ENCODE measurements around the gene RAVER2. TPM values are rescaled to one million over a fixed set of nuclear protein-coding genes. Genes with fewer than 3 reads are reported as not detected.
A peak's percentile ranks its signal among the peaks of the same experiment; 100 is the strongest.

The RAVER2 gene
- total RNA-seq, 5 donors from 2014 or later (not counting 1 experiment from before 2014, with no cell fraction given) = 0.76 to 2.2 (median 1.4) TPM

DNA sequence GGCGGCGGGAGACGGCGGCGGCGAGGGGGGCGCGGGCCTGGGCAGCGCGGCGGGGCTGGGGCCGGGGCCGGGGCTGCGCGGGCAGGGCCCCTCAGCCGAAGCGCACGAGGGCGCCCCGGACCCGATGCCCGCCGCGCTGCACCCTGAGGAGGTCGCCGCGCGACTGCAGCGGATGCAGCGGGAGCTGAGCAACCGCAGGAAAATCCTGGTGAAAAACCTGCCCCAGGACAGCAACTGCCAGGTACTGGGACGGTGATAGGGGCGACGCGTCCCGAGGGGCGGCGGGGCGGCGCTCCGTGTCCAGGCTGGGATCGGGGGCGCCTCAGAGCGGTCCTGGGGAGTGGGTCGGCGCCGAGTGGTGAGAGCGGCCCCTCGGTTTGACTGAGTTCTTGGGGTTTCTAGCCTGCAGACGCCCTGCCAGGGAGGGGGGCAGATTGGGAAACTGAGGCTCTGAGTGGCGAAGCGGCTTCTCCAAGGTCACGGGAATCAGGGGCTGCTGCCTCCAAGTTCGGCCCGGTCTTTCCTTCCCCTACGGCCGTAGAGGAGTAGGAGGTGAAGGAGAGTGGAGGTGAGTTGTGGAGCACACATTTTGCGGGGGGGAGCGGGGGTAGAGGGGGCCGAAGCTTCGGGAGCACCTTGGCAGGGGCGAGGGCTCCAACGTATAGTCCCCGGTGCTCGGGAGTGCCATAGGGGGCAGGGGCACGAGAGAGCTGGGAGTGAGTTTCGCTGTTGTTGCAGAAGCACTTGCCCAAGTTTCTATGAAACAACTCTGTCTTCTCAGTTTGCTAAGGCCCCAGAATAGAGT lies 508 bp downstream of the RAVER2 start:
- WGBS (ENCODE audit: insufficient coverage) = 4% methylated on average over 59 of the region's 67 CpGs
- POLR2A ChIA-PET = interaction anchor here in 1 of 2 donors (0.6 kb wide), 1 partner anchor 1389 kb away, joined by 3 read pairs; no protein-coding TSS in a partner anchor

DNA sequence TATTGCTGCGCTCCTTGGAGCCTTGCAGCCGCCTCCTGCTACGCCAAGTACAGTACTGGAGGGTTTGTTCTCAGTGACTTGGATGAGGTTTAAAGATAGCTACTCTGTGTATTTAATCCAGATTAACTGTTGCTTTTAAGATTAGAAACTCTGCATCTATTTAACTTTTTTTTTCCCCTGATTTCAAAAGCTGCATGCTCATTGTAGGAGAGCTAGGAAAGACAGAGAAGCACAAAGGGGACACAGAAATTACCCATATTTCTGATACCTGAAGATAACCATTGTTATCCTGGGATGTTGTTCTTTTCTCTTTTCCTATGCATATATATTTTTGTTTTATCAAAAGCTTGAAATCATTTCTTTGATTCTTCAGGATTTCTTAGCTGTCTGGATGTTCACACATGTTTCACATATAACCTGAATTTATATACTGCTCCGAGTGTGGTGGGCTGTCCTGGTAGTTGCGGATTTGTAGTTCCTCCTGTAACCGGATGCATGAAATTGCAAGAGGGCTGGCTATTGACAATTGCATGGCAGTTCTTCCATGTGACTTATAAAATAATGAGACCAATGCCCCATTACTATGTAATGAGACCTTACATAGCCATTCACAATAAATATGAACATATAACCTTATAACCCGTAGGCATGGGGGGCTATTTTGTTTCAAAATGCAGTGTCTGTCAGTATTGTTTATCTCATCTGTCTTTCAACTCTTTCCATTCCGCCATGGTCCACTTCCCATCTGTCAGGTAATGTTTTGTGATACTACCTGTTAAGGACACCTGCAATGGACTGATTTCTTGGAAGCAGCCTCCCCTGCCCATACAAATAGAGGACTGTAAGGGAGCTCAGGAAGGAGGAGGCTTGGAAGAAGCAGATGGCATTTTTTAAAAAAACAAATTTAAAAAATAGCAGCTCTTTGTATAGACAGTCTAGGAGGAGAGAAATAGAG lies 1.4 kb downstream of the RAVER2 start:
- H3K4me3 ChIP-seq (ENCODE audit: control insufficient read depth in 1 of 2, extremely low read depth in 1 of 2, low read length in 1 of 2) = peak overlapping the region in 1 of 2 donors; percentile 72
- DNase-seq (peak in 3 of 35 experiments; percentile 5 to 16 (median 13)), ATAC-seq (replicated peaks in 1 of 4) (peak in 1 of 4 experiments; percentile 7)
- peak overlapping the region; percentile 54 for H3K27ac ChIP-seq (ENCODE audit: low read length)
- no peaks in the 10 kb centered on the region for H3K36me3 ChIP-seq (ENCODE audit: control insufficient read depth in 2 of 2, extremely low read depth in 1 of 2, insufficient read depth in 1 of 2, low read length in 1 of 2)
- ChIA-PET POLR2A (interaction anchor here in 1 of 2 donors (0.6 kb wide), 1 partner anchor 1389 kb away, joined by 3 read pairs; no protein-coding TSS in a partner anchor), CTCF (interaction anchor here (0.6 to 0.9 kb wide), 2 partner anchors 81 to 1850 kb away, joined by 3 to 5 read pairs; no protein-coding TSS in a partner anchor)
- H3K4me1 ChIP-seq (ENCODE audit: control insufficient read depth in 1 of 2, extremely low read depth in 1 of 2, insufficient read depth in 2 of 2, low read length in 2 of 2) = peaks cover 5 to 13% of the 10 kb centered on the region in 2 experiments
- Mint-ChIP-seq H3K4me1 (peaks cover 19 to 23% (median 21%) of the 10 kb centered on the region in 3 donors), H3K9me3 (no peaks in the 10 kb centered on the region), H3K4me3 (peak overlapping the region; percentile 82 to 88 (median 83)), H3K27me3 (no peaks in the 10 kb centered on the region), H3K36me3 (no peaks in the 10 kb centered on the region), H3K27ac (peak overlapping the region; percentile 82 to 89)
- WGBS (ENCODE audit: insufficient coverage) = 92% methylated on average over 2 of the region's 8 CpGs
- H3K27me3 ChIP-seq (replicated peaks in 1 of 2; ENCODE audit: control insufficient read depth in 2 of 2, extremely low read depth in 1 of 2, insufficient read depth in 2 of 2, low read length in 1 of 2) = no peaks in the 10 kb centered on the region
- no peaks in the 10 kb centered on the region for H3K9me3 ChIP-seq

More for the DNA sequence above, 508 bp downstream of the RAVER2 start:
- DNase-seq = peak in 18 of 35 experiments; percentile 0 to 52 (median 10)
- Histone ChIP-seq H3K9me3 (no peaks in the 10 kb centered on the region), H3K4me1 (ENCODE audit: control insufficient read depth in 1 of 2, extremely low read depth in 1 of 2, insufficient read depth in 2 of 2, low read length in 2 of 2) (peaks cover 5 to 13% of the 10 kb centered on the region in 2 experiments), H3K4me3 (ENCODE audit: control insufficient read depth in 1 of 2, extremely low read depth in 1 of 2, low read length in 1 of 2) (peak overlapping the region; percentile 53 to 72), H3K27me3 (replicated peaks in 1 of 2; ENCODE audit: control insufficient read depth in 2 of 2, extremely low read depth in 1 of 2, insufficient read depth in 2 of 2, low read length in 1 of 2) (no peaks in the 10 kb centered on the region), H3K27ac (ENCODE audit: low read length) (peak overlapping the region; percentile 54), H3K36me3 (ENCODE audit: control insufficient read depth in 2 of 2, extremely low read depth in 1 of 2, insufficient read depth in 1 of 2, low read length in 1 of 2) (no peaks in the 10 kb centered on the region)
- no peaks in the 10 kb centered on the region for H3K9me3 Mint-ChIP-seq
- H3K4me1 Mint-ChIP-seq = peaks cover 19 to 23% (median 21%) of the 10 kb centered on the region in 3 donors
- peak overlapping the region; percentile 82 to 88 (median 83) for H3K4me3 Mint-ChIP-seq
- H3K36me3 Mint-ChIP-seq = no peaks in the 10 kb centered on the region
- peak overlapping the region; percentile 82 to 89 for H3K27ac Mint-ChIP-seq
- peak; percentile 40 to 50 (median 48) for ATAC-seq (replicated peaks in 1 of 4)
- CTCF ChIA-PET = interaction anchor here (0.6 to 0.9 kb wide), 3 partner anchors 78 to 1849 kb away, joined by 3 to 5 read pairs (median 3); no protein-coding TSS in a partner anchor
- no peaks in the 10 kb centered on the region for H3K27me3 Mint-ChIP-seq

DNA sequence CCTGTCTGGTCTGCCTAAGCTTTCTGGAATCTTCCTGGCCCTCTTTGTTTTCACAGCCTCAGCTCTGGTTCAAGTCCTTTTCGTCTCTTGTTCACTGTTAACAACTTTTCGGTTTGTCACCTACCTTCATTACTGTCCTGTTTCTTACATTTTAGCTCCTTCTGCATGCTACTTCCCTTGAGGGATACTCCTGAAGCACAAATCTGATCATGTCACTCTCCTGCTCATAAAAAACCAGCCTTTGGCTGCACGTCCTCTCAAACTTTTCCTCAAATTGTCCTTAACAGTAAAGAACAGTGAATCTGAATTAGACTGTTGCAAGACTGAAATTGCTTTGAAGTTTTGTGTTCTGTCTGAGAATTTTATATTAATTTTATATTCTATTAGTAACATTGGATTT lies 3.3 kb downstream of the RAVER2 start:
- H3K27me3 Mint-ChIP-seq = no peaks in the 10 kb centered on the region
- H3K36me3 Mint-ChIP-seq = no peaks in the 10 kb centered on the region
- no peaks in the 10 kb centered on the region for H3K9me3 ChIP-seq
- H3K4me1 Mint-ChIP-seq = peaks cover 19 to 23% (median 21%) of the 10 kb centered on the region in 3 donors
- H3K27me3 ChIP-seq (replicated peaks in 1 of 2; ENCODE audit: control insufficient read depth in 2 of 2, extremely low read depth in 1 of 2, insufficient read depth in 2 of 2, low read length in 1 of 2) = no peaks in the 10 kb centered on the region
- no peaks in the 10 kb centered on the region for H3K36me3 ChIP-seq (ENCODE audit: control insufficient read depth in 2 of 2, extremely low read depth in 1 of 2, insufficient read depth in 1 of 2, low read length in 1 of 2)
- no peak overlapping the region for H3K4me3 Mint-ChIP-seq
- H3K27ac Mint-ChIP-seq = peak overlapping the region in 1 of 2 donors; percentile 40
- no peak for DNase-seq
- no peak overlapping the region for H3K4me3 ChIP-seq (ENCODE audit: control insufficient read depth in 1 of 2, extremely low read depth in 1 of 2, low read length in 1 of 2)
- peaks cover 5 to 13% of the 10 kb centered on the region in 2 experiments for H3K4me1 ChIP-seq (ENCODE audit: control insufficient read depth in 1 of 2, extremely low read depth in 1 of 2, insufficient read depth in 2 of 2, low read length in 2 of 2)
- ChIA-PET POLR2A (interaction anchor here in 1 of 2 donors (0.6 kb wide), 1 partner anchor 21 kb away, joined by 5 read pairs; no protein-coding TSS in a partner anchor), CTCF (interaction anchor here in 1 of 2 donors (0.8 kb wide), 1 partner anchor 672 kb away, joined by 3 read pairs; the partner anchor contains the start of genes LEPR and LEPROT)
- 88% methylated on average over 1 of the region's 3 CpGs for WGBS (ENCODE audit: insufficient coverage)
- H3K27ac ChIP-seq (ENCODE audit: low read length) = no peak overlapping the region
- H3K9me3 Mint-ChIP-seq = no peaks in the 10 kb centered on the region
- ATAC-seq (replicated peaks in 1 of 4) = no peak

DNA sequence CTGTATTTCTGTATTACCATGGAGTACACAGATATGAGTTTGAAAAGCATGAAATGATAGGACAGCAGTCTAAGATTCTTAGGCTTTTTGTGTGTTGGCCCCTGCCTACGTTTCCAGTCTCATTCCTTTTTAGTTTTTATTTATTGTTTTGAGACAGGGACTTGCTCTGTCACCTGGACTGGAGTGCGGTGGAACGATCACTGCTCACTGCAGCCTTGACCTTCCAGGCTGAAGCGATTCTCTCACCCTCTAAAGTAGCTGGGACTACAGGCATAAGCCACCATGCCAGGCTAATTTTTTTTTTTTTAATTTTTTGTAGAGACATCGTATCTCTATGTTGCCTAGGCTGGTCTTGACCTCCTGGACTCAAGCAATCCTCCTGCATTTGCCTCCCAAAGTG lies 3.8 kb downstream of the RAVER2 start:
- no peak for DNase-seq
- peaks cover 16 to 18% (median 18%) of the 10 kb centered on the region in 3 donors for H3K4me1 Mint-ChIP-seq
- POLR2A ChIA-PET = no interaction called here

DNA sequence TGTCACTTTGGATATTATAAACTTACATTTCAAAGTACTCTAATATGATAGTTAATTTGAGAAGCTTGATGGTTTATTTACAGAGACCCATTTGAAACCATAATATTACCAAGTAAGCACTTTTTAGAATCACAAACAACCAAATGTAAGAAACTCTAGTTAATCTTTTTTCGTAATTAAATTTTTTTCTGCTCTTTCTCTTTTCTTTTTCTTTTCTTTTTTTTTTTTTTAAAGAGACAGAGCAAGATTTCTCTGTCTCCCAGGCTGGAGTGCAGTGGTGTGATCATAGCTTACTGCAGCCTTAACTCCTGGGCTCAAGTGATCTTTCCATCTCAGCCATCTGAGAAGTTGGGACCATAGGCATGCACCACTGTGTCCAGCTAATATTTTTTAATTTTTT lies 5.2 kb downstream of the RAVER2 start:
- CTCF ChIA-PET = no interaction called here
- H3K27me3 Mint-ChIP-seq = no peaks in the 10 kb centered on the region
- H3K27ac Mint-ChIP-seq = no peak overlapping the region
- POLR2A ChIA-PET = interaction anchor here in 1 of 2 donors (0.5 to 0.7 kb wide), 2 partner anchors 12 to 23 kb away, joined by 5 read pairs; no protein-coding TSS in a partner anchor
- H3K27ac ChIP-seq (ENCODE audit: low read length) = no peak overlapping the region
- H3K4me3 Mint-ChIP-seq = no peak overlapping the region
- no peak overlapping the region for H3K4me3 ChIP-seq (ENCODE audit: control insufficient read depth in 1 of 2, extremely low read depth in 1 of 2, low read length in 1 of 2)
- no peaks in the 10 kb centered on the region for H3K9me3 Mint-ChIP-seq
- no CpG with 5 or more reads among the region's 1 CpG for WGBS (ENCODE audit: insufficient coverage)
- DNase-seq (no peak), ATAC-seq (replicated peaks in 1 of 4) (no peak)
- peaks cover 9 to 12% (median 11%) of the 10 kb centered on the region in 3 donors for H3K4me1 Mint-ChIP-seq
- H3K4me1 ChIP-seq (ENCODE audit: control insufficient read depth in 1 of 2, extremely low read depth in 1 of 2, insufficient read depth in 2 of 2, low read length in 2 of 2) = peaks cover 0 to 6% of the 10 kb centered on the region in 2 experiments
- H3K36me3 Mint-ChIP-seq = no peaks in the 10 kb centered on the region
- H3K27me3 ChIP-seq (replicated peaks in 1 of 2; ENCODE audit: control insufficient read depth in 2 of 2, extremely low read depth in 1 of 2, insufficient read depth in 2 of 2, low read length in 1 of 2) = no peaks in the 10 kb centered on the region
- H3K9me3 ChIP-seq = no peaks in the 10 kb centered on the region
- no peaks in the 10 kb centered on the region for H3K36me3 ChIP-seq (ENCODE audit: control insufficient read depth in 2 of 2, extremely low read depth in 1 of 2, insufficient read depth in 1 of 2, low read length in 1 of 2)

More for the DNA sequence above, 3.8 kb downstream of the RAVER2 start:
- Histone ChIP-seq H3K4me3 (ENCODE audit: control insufficient read depth in 1 of 2, extremely low read depth in 1 of 2, low read length in 1 of 2) (no peak overlapping the region), H3K9me3 (no peaks in the 10 kb centered on the region), H3K4me1 (ENCODE audit: control insufficient read depth in 1 of 2, extremely low read depth in 1 of 2, insufficient read depth in 2 of 2, low read length in 2 of 2) (peaks cover 5 to 13% of the 10 kb centered on the region in 2 experiments), H3K27me3 (replicated peaks in 1 of 2; ENCODE audit: control insufficient read depth in 2 of 2, extremely low read depth in 1 of 2, insufficient read depth in 2 of 2, low read length in 1 of 2) (no peaks in the 10 kb centered on the region), H3K36me3 (ENCODE audit: control insufficient read depth in 2 of 2, extremely low read depth in 1 of 2, insufficient read depth in 1 of 2, low read length in 1 of 2) (no peaks in the 10 kb centered on the region), H3K27ac (ENCODE audit: low read length) (no peak overlapping the region)
- no peak overlapping the region for H3K27ac Mint-ChIP-seq
- H3K27me3 Mint-ChIP-seq = no peaks in the 10 kb centered on the region
- WGBS (ENCODE audit: insufficient coverage) = 57% methylated on average over 1 of the region's 5 CpGs
- no peaks in the 10 kb centered on the region for H3K9me3 Mint-ChIP-seq
- no peak overlapping the region for H3K4me3 Mint-ChIP-seq
- CTCF ChIA-PET = no interaction called here
- no peaks in the 10 kb centered on the region for H3K36me3 Mint-ChIP-seq
- ATAC-seq (replicated peaks in 1 of 4) = no peak

DNA sequence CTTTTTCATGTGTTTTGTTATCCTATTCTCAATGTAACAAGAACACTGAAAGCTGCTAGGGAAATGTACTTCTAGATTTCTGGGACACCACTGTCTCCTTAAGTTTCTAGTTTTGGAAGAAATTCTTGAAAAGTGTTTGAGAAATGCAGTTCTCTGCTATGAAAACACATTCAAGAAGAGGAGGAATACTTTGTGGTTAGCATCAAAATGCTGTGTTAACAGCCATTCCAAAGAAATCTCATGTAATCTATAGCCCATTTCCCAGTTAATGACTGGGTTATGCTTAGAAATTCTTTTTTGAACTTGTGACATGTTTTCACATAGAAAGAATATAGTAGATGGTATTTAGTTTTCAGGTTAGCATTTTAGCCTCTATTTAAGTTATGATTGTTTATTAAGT lies 6.0 kb downstream of the RAVER2 start:
- POLR2A ChIA-PET = no interaction called here
- Mint-ChIP-seq H3K9me3 (no peaks in the 10 kb centered on the region), H3K4me1 (peaks cover 4 to 7% (median 6%) of the 10 kb centered on the region in 3 donors), H3K4me3 (no peak overlapping the region), H3K27ac (no peak overlapping the region), H3K27me3 (no peaks in the 10 kb centered on the region), H3K36me3 (no peaks in the 10 kb centered on the region)
- no peak overlapping the region for H3K4me3 ChIP-seq (ENCODE audit: control insufficient read depth in 1 of 2, extremely low read depth in 1 of 2, low read length in 1 of 2)
- no peaks in the 10 kb centered on the region for H3K36me3 ChIP-seq (ENCODE audit: control insufficient read depth in 2 of 2, extremely low read depth in 1 of 2, insufficient read depth in 1 of 2, low read length in 1 of 2)
- CTCF ChIA-PET = no interaction called here
- no peaks in the 10 kb centered on the region for H3K27me3 ChIP-seq (replicated peaks in 1 of 2; ENCODE audit: control insufficient read depth in 2 of 2, extremely low read depth in 1 of 2, insufficient read depth in 2 of 2, low read length in 1 of 2)
- no peak for ATAC-seq (replicated peaks in 1 of 4)
- H3K27ac ChIP-seq (ENCODE audit: low read length) = no peak overlapping the region
- DNase-seq = no peak
- H3K9me3 ChIP-seq = no peaks in the 10 kb centered on the region
- H3K4me1 ChIP-seq (ENCODE audit: control insufficient read depth in 1 of 2, extremely low read depth in 1 of 2, insufficient read depth in 2 of 2, low read length in 2 of 2) = no peaks in the 10 kb centered on the region

Data from T-cell (primary cell).